ENCODE data around the gene OR10H4. TPM values are rescaled to one million over a fixed set of nuclear protein-coding genes. Genes with fewer than 3 reads are reported as not detected.

Gene OR10H4
- total RNA-seq, 2 donors from 2014 or later, result not detected

Other genes starting within 250 kb of the OR10H4 start
- not detected for gene OR10H2, start 221.0 kb upstream of the OR10H4 start, total RNA-seq
- not detected for gene OR10H3, start 211.0 kb upstream of the OR10H4 start, total RNA-seq
- gene OR10H5, start 161.3 kb upstream of the OR10H4 start, total RNA-seq, result not detected
- gene OR10H1, start 133.3 kb upstream of the OR10H4 start, total RNA-seq, result under 1 TPM; 0.05 to 0.09 TPM
- gene CYP4F2, start 50.9 kb upstream of the OR10H4 start, total RNA-seq, result not detected
- under 1 TPM in 1 of 2 donors, not detected in 1; 0.14 TPM for gene CYP4F11, start 14.5 kb upstream of the OR10H4 start, total RNA-seq
- gene TPM4, start 127.5 kb downstream of the OR10H4 start, total RNA-seq, result 1,000 to 10,000 TPM; 1,050 to 1,475 TPM
- gene RAB8A, start 162.9 kb downstream of the OR10H4 start, total RNA-seq, result 10 to 100 TPM; 53.5 to 58.3 TPM
- gene HSH2D, start 194.7 kb downstream of the OR10H4 start, total RNA-seq, result 1 to 10 TPM in 1 of 2 donors, under 1 TPM in 1; 0.81 to 1.1 TPM
- not detected for gene CIB3, start 224.5 kb downstream of the OR10H4 start, total RNA-seq
- gene FAM32A, start 236.4 kb downstream of the OR10H4 start, total RNA-seq, result 10 to 100 TPM; 46.4 to 47.8 TPM
- gene AP1M1, start 248.9 kb downstream of the OR10H4 start, total RNA-seq, result 10 to 100 TPM; 59.4 to 66.4 TPM